HepG2 (cell line): ENCODE results near the gene AMPD2. TPM values are rescaled to one million over a fixed set of nuclear protein-coding genes. Genes with fewer than 3 reads are reported as not detected.

Experiments used
- ATAC-seq: fragments of 200-7000 bp; cut with Tn5 transposase; 3 replicates; pipeline ENCODE4 v1.9.1; 2020; ENCODE audit warnings: mild to moderate bottlenecking, moderate library complexity
- BruUV-seq: library from RNA; stranded (reverse); fragments of 400-500 nt; replicated peaks from 2 replicates; lab custom pipeline; 2021; lab: Mats Ljungman, UMichigan
- CTCF ChIA-PET: fragments of 300-600 bp; formaldehyde crosslinking; extraction: SDS; loops from one replicate; lab custom pipeline; 2021; ENCODE audit warnings: low total read pairs, inconsistent platforms, low intra/inter-chr PET ratio; lab: Yijun Ruan, JAX
- POLR2A ChIA-PET: fragments of 350-600 bp; sonication (Branson Sonifier 250); formaldehyde crosslinking; loops from one replicate; lab custom pipeline; 2020; ENCODE audit warnings: antibody characterized with exemption, inconsistent platforms; lab: Yijun Ruan, JAX
- DNase-seq: peaks from one replicate; pipeline ENCODE4 v3.0.0-alpha.2; 2015; ENCODE audit warnings: low spot score
- FAIRE-seq: peaks from 3 replicates; lab custom pipeline; 2011; peaks lifted over from hg19 to GRCh38; lab: Jason Lieb, UNC
- H2AFZ ChIP-seq: one replicate; pipeline ENCODE4 v1.6.1; 2011; ENCODE audit warnings: low read length, inconsistent platforms
- H3K27ac ChIP-seq: fragments of 300-600 bp; 3 replicates; pipeline ENCODE4 v1.8.0; 2011; ENCODE audit warnings: mixed run types, mild to moderate bottlenecking, mixed read lengths, low read length, inconsistent platforms; ENCODE audit not compliant: insufficient read depth; ENCODE audit errors: extremely low read length
- H3K27me3 ChIP-seq, 2 experiments: fragments of 200-600 bp in 1 of 2; 2 replicates in 1 of 2; 3 replicates in 1 of 2; pipeline versions ENCODE4 v1.6.0 to v1.8.0; 2011; ENCODE audit warnings: low read length in 2 of 2, mild to moderate bottlenecking in 2 of 2, moderate library complexity in 2 of 2, inconsistent platforms in 1 of 2; ENCODE audit not compliant: insufficient read depth in 2 of 2, control insufficient read depth in 1 of 2
- H3K36me3 ChIP-seq, 2 experiments: fragments of 200-600 bp in 1 of 2; replicated peaks in 1 of 2; 2 replicates in 1 of 2; 3 replicates in 1 of 2; pipeline versions ENCODE4 v1.5.1 to v1.8.0; 2011; ENCODE audit warnings: low read length in 2 of 2, inconsistent platforms in 1 of 2; ENCODE audit not compliant: insufficient read depth in 2 of 2, control insufficient read depth in 1 of 2
- H3K4me1 ChIP-seq: 2 replicates; pipeline ENCODE4 v1.5.1; 2012; ENCODE audit warnings: low read length, inconsistent platforms; ENCODE audit not compliant: insufficient read depth
- H3K4me2 ChIP-seq: 2 replicates; pipeline ENCODE4 v1.6.0; 2011; ENCODE audit warnings: low read depth, low read length, inconsistent platforms
- H3K4me3 ChIP-seq, 3 experiments: fragments of 200-600 bp in 1 of 3; sonication (generic), shearing (Covaris generic) in 1 of 3; replicated peaks in 1 of 3; 2 replicates each; pipeline ENCODE4 v1.5.1; 2011 to 2016; ENCODE audit warnings: low read length in 3 of 3, inconsistent platforms in 2 of 3, low read depth in 2 of 3, mild to moderate bottlenecking in 2 of 3, control low read depth in 1 of 3, mixed read lengths in 1 of 3; ENCODE audit not compliant: insufficient read depth in 1 of 3
- H3K79me2 ChIP-seq: one replicate; pipeline ENCODE4 v1.6.1; 2011; ENCODE audit warnings: low read length, inconsistent platforms; ENCODE audit not compliant: insufficient read depth
- H3K9ac ChIP-seq: 2 replicates; pipeline ENCODE4 v1.6.0; 2011; ENCODE audit warnings: mild to moderate bottlenecking, low read depth, low read length, inconsistent platforms; ENCODE audit not compliant: insufficient read depth
- H3K9me3 ChIP-seq: 2 replicates; pipeline ENCODE4 v1.5.1; 2012; ENCODE audit warnings: mild to moderate bottlenecking, low read length
- H4K20me1 ChIP-seq: 2 replicates; pipeline ENCODE4 v1.6.0; 2011; ENCODE audit warnings: inconsistent platforms, mild to moderate bottlenecking, low read length, moderate library complexity; ENCODE audit not compliant: insufficient read depth
- AHR ChIP-seq: IDR thresholded peaks from 2 replicates; pipeline ENCODE4 v1.6.1; 2018; ENCODE audit warnings: missing genetic modification reagents, missing compliant biosample characterization
- EED ChIP-seq: sonication (generic); formaldehyde crosslinking; IDR thresholded peaks from 2 replicates; pipeline ENCODE4 v1.5.0; 2020; ENCODE audit warnings: mild to moderate bottlenecking, missing genetic modification reagents
- GATAD2A ChIP-seq: IDR thresholded peaks from 2 replicates; pipeline ENCODE4 v1.6.1; 2016
- GMEB1 ChIP-seq: sonication (generic); formaldehyde crosslinking; IDR thresholded peaks from 2 replicates; pipeline ENCODE4 v1.5.1; 2020; ENCODE audit warnings: missing genetic modification reagents, mild to moderate bottlenecking, borderline replicate concordance
- KAT7 ChIP-seq: IDR thresholded peaks from 2 replicates; pipeline ENCODE4 v1.6.1; 2018; ENCODE audit warnings: borderline replicate concordance, missing compliant biosample characterization
- KIAA2018 ChIP-seq: sonication (generic); formaldehyde crosslinking; IDR thresholded peaks from 2 replicates; pipeline ENCODE4 v1.5.0; 2020; ENCODE audit warnings: mild to moderate bottlenecking, missing genetic modification reagents, borderline replicate concordance
- KLF9 ChIP-seq: IDR thresholded peaks from 2 replicates; pipeline ENCODE4 v1.6.1; 2016; ENCODE audit warnings: low read depth
- LBX2 ChIP-seq: sonication (generic); formaldehyde crosslinking; IDR thresholded peaks from 2 replicates; pipeline ENCODE4 v1.5.0; 2020; ENCODE audit warnings: missing genetic modification reagents, mild to moderate bottlenecking, borderline replicate concordance
- NFRKB ChIP-seq: fragments of 450-650 bp; IDR thresholded peaks from 2 replicates; pipeline ENCODE4 v1.6.1; 2017
- NPAS2 ChIP-seq: sonication (generic); formaldehyde crosslinking; IDR thresholded peaks from 2 replicates; pipeline ENCODE4 v1.8.0; 2022; ENCODE audit warnings: mild to moderate bottlenecking, missing genetic modification reagents, borderline replicate concordance
- ZNF30 ChIP-seq: sonication (generic); formaldehyde crosslinking; IDR thresholded peaks from 2 replicates; pipeline ENCODE4 v1.5.0; 2020; ENCODE audit warnings: mild to moderate bottlenecking, missing genetic modification reagents
- ZSCAN29 ChIP-seq: sonication (generic); formaldehyde crosslinking; conservative IDR thresholded peaks from 2 replicates; pipeline ENCODE4 v1.4.0; 2020; ENCODE audit warnings: mild to moderate bottlenecking, missing genetic modification reagents
- WGBS: methylation state at CpG from one replicate; pipeline ENCODE4 v1.1.6; 2017; ENCODE audit warnings: low lambda C conversion rate; 5-methylcytosine and 5-hydroxymethylcytosine counted together
- in situ Hi-C: cut with HindIII; loops from 2 replicates; pipeline ENCODE4 v1.10.0; 2017; ENCODE audit warnings: low pct_unique_long_range_greater_than_20kb; ENCODE audit not compliant: extremely low pct_ligation_motif_present
- intact Hi-C: fragments of 100-400 bp; cut with micrococcal nuclease; formaldehyde crosslinking; loops from one replicate; pipeline ENCODE4 v1.10.0; 2022; ENCODE audit not compliant: unreplicated experiment
- polyA plus RNA-seq, 8 experiments: library from polyadenylated mRNA; depleted of rRNA in 3 of 8; stranded (reverse) in 7 of 8; unstranded in 1 of 8; fragments of >200 nt; fragmentation: Illumina TruSeq in 4 of 8; extraction: Trizol in 4 of 8; gene quantifications; 2 replicates each; pipeline versions ENCODE4 v1.2.1 to v1.2.3, GENCODE V29; 2011 to 2016; ENCODE audit warnings: low read depth in 4 of 8, missing spikeins in 1 of 8, mixed read lengths in 1 of 8; ENCODE audit not compliant: insufficient read depth in 1 of 8
- total RNA-seq, 5 experiments: library from RNA; depleted of rRNA; stranded (reverse); fragments of >200 nt; fragmentation: Illumina TruSeq; extraction: Trizol; gene quantifications; 2 replicates each; pipeline ENCODE4 v1.2.3, GENCODE V29; 2016; ENCODE audit warnings: low read depth in 1 of 5

AMPD2 gene
- total and polyA plus RNA-seq, 2 of the 13 experiments (the other 11 are each of a cell fraction or from before 2014, with no cell fraction given) = 62.3 to 82.0 TPM

GRCh38 chr1:109605381-109605780, 14.3 kb upstream of the AMPD2 start:
- WGBS = 91% methylated on average over 1 of the region's 1 CpG
- H3K4me2 ChIP-seq = no peak overlapping the region
- CTCF ChIA-PET = no interaction called here
- H3K79me2 ChIP-seq = no peaks in the 10 kb centered on the region
- H3K9ac ChIP-seq = no peak overlapping the region
- H3K4me1 ChIP-seq = 0 out of 2 replicates have a peak, but pooled peaks cover 5% of the 10 kb centered on the region
- no peaks in the 10 kb centered on the region for H3K9me3 ChIP-seq
- H3K4me3 ChIP-seq = no peak overlapping the region
- H3K27ac ChIP-seq = no peak overlapping the region
- no peaks in the 10 kb centered on the region; the same call in 1 of the 2 replicates for H4K20me1 ChIP-seq
- in situ Hi-C loops = no loop called here
- ATAC-seq (no peak), FAIRE-seq (no peak), DNase-seq (no peak)
- no peaks in the 10 kb centered on the region; a peak in 1 of 5 replicates for H3K36me3 ChIP-seq
- no peak overlapping the region for H2AFZ ChIP-seq
- BruUV-seq = no TSS peak
- TF ChIP-seq ZSCAN29 (CRISPR knock-in tag) = no peak
- no peak for TF ChIP-seq ZNF30
- no peak for TF ChIP-seq AHR
- no peak for TF ChIP-seq KAT7 (CRISPR knock-in tag)
- no peak for TF ChIP-seq KLF9 (CRISPR knock-in tag)
- no peak for TF ChIP-seq NFRKB
- TF ChIP-seq EED (CRISPR knock-in tag) = no peak
- no peak for TF ChIP-seq NPAS2 (CRISPR knock-in tag)
- TF ChIP-seq KIAA2018 (CRISPR knock-in tag) = no peak
- no peak for TF ChIP-seq GATAD2A (CRISPR knock-in tag)
- no peak for TF ChIP-seq GMEB1 (CRISPR knock-in tag)
- no peak for TF ChIP-seq LBX2 (CRISPR knock-in tag)
- intact Hi-C loops = no loop called here
- no peaks in the 10 kb centered on the region for H3K27me3 ChIP-seq
- POLR2A ChIA-PET = interaction anchor here (1.5 kb wide), 1 partner anchor 14 kb away, joined by 4 read pairs; the partner anchor contains the start of genes AMPD2 and GNAT2
